NT2/D1 (cell line): Measurements from ENCODE around the gene CDON.

Experiments used
- SUZ12 ChIP-seq: IDR thresholded peaks from 2 replicates; pipeline ENCODE4 v1.6.1; 2011; ENCODE audit not compliant: insufficient read length, insufficient read depth; ENCODE audit errors: extremely low read depth
- YY1 ChIP-seq: IDR thresholded peaks from 2 replicates; pipeline ENCODE4 v1.6.1; 2011; ENCODE audit not compliant: insufficient read length, insufficient read depth
- ZNF274 ChIP-seq: IDR thresholded peaks from 2 replicates; pipeline ENCODE4 v1.6.1; 2011; ENCODE audit warnings: mild to moderate bottlenecking, low read depth, low read length

DNA sequence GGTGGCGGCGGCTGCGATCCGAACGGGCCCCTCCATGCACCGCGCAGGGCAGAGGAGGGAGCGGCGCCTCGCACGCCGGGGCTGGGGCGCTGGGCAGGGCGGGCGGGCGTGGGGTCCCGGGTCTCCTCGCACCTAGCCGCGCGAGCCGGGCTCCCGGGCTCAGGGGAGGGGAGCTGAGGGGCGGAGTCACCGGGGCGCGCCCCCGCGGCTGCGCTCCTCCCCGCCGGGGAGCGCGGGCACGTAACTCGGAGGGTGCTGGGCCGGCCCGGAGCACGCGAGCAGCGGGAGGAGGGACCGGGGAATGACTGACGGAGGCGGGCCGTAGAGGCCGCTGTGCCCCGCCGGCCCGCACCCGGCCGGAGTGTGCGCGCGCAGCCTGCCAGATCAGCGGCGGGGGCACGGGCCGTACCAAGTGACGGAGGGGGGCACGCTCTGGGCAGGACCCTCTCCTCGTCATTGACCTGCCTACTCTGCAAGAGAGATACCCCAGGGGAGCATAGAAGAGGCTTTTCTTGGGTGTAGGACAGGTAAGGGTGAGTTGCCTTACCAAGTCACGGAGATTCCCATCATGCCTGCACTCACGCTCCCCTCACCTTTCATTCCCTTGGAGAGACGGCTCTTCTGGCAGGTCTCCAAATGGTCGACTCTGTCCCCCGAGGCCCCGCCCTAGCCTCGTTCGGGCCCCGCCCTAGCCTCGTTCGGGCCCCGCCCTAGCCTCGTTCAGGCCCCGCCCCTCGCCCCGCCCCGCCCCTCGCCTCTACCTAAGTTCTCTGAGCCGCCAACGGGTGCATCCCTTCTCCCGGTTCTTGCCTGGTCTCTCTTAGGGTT lies at the start of gene CDON:
- TF ChIP-seq SUZ12 = no peak
- no peak for TF ChIP-seq ZNF274
- no peak for TF ChIP-seq YY1
